IMR-90 (cell line): ENCODE measurements around the gene DCDC2B.

Experiments
- BHLHE40 ChIP-seq: fragments of 150-350 bp; IDR thresholded peaks from 2 replicates; pipeline ENCODE4 v1.6.1; 2016; ENCODE audit warnings: mild to moderate bottlenecking, low read depth, low read length
- CTCF ChIP-seq: conservative IDR thresholded peaks from 2 replicates; pipeline ENCODE4 v1.5.1; 2012; ENCODE audit warnings: mild to moderate bottlenecking, low read depth, low read length, improper control_type of control experiment
- TF ChIP-seq, protein P1 (sequence below): fragments of 150-350 bp; IDR thresholded peaks from 2 replicates; pipeline ENCODE4 v1.6.1; 2017; ENCODE audit warnings: mild to moderate bottlenecking, antibody characterized with exemption, low read length, low read depth

- TF ChIP-seq CTCF (no peak), BHLHE40 (no peak)
- TF ChIP-seq, protein P1, sequence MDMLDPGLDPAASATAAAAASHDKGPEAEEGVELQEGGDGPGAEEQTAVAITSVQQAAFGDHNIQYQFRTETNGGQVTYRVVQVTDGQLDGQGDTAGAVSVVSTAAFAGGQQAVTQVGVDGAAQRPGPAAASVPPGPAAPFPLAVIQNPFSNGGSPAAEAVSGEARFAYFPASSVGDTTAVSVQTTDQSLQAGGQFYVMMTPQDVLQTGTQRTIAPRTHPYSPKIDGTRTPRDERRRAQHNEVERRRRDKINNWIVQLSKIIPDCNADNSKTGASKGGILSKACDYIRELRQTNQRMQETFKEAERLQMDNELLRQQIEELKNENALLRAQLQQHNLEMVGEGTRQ: no peak
These were observed 23.0 kb downstream of the DCDC2B start for GRCh38 chr1:32231843-32232432.
